ENCODE measurements around the gene SMIM8. TPM values are rescaled to one million over a fixed set of nuclear protein-coding genes. Genes with fewer than 3 reads are reported as not detected.

Gene SMIM8
- total RNA-seq, 4 donors from 2014 or later: 2.8 to 17.7 (median 6.9) TPM

- H3K4me3 ChIP-seq: peak overlapping the region in 1 of 4 donors; percentile 27
- in situ Hi-C loops (cut with MboI; ENCODE audit: low sequenced_read_pairs in 4 of 4): no loop called here
- peak; percentile 63 to 71 for ATAC-seq
These were observed 17.8 kb downstream of the SMIM8 start for GRCh38 chr6:87340230-87340629.

GRCh38 chr6:87341158-87341557, 18.8 kb downstream of the SMIM8 start:
- Histone ChIP-seq H3K4me3 (no peak overlapping the region), H3K36me3 (peaks cover 0 to 4% of the 10 kb centered on the region in 2 donors), H3K27ac (no peak overlapping the region), H3K27me3 (no peaks in the 10 kb centered on the region), H3K4me1 (peaks cover 0 to 6% of the 10 kb centered on the region in 2 donors), H3K9me3 (no peaks in the 10 kb centered on the region)
- no peak for DNase-seq
- in situ Hi-C loops (cut with MboI; ENCODE audit: low sequenced_read_pairs in 4 of 4): no loop called here
- TF ChIP-seq POLR2A (IDR thresholded peaks at IDR 0.05): no peak
- TF ChIP-seq CTCF (IDR thresholded peaks at IDR 0.05 in 4 of 5, conservative IDR thresholded peaks at IDR 0.05 in 1 of 5): no peak
- no peak for ATAC-seq
- intact Hi-C loops (cut with DNase I; ENCODE audit: low total_unique reads): no loop called here

More at GRCh38 chr6:87340230-87340629, 17.8 kb downstream of the SMIM8 start:
- TF ChIP-seq POLR2A (IDR thresholded peaks at IDR 0.05) (no peak), CTCF (IDR thresholded peaks at IDR 0.05 in 4 of 5, conservative IDR thresholded peaks at IDR 0.05 in 1 of 5) (no peak)
- Histone ChIP-seq H3K9me3 (no peaks in the 10 kb centered on the region), H3K27ac (peak overlapping the region in 2 of 4 donors; percentile 18 to 39), H3K36me3 (peaks cover 0 to 2% of the 10 kb centered on the region in 2 donors), H3K27me3 (no peaks in the 10 kb centered on the region), H3K4me1 (peaks cover 0 to 6% of the 10 kb centered on the region in 2 donors)
- no peak for DNase-seq
- intact Hi-C loops (cut with DNase I; ENCODE audit: low total_unique reads): no loop called here

GRCh38 chr6:87341899-87342298, 19.5 kb downstream of the SMIM8 start:
- ATAC-seq: no peak
- in situ Hi-C loops (cut with MboI; ENCODE audit: low sequenced_read_pairs in 4 of 4) (no loop called here), intact Hi-C loops (cut with DNase I; ENCODE audit: low total_unique reads) (no loop called here)
- Histone ChIP-seq H3K36me3 (peaks cover 0 to 4% of the 10 kb centered on the region in 2 donors), H3K4me3 (no peak overlapping the region), H3K4me1 (peaks cover 0 to 6% of the 10 kb centered on the region in 2 donors), H3K27ac (no peak overlapping the region), H3K9me3 (no peaks in the 10 kb centered on the region), H3K27me3 (no peaks in the 10 kb centered on the region)
- DNase-seq: no peak
- TF ChIP-seq CTCF (IDR thresholded peaks at IDR 0.05 in 4 of 5, conservative IDR thresholded peaks at IDR 0.05 in 1 of 5): no peak
- no peak for TF ChIP-seq POLR2A (IDR thresholded peaks at IDR 0.05)

GRCh38 chr6:87342829-87343228, 20.4 kb downstream of the SMIM8 start:
- Histone ChIP-seq H3K4me1 (peaks cover 0 to 6% of the 10 kb centered on the region in 2 donors), H3K27me3 (no peaks in the 10 kb centered on the region), H3K9me3 (no peaks in the 10 kb centered on the region), H3K36me3 (peaks cover 0 to 4% of the 10 kb centered on the region in 2 donors), H3K4me3 (no peak overlapping the region), H3K27ac (no peak overlapping the region)
- intact Hi-C loops (cut with DNase I; ENCODE audit: low total_unique reads) (no loop called here), in situ Hi-C loops (cut with MboI; ENCODE audit: low sequenced_read_pairs in 4 of 4) (no loop called here)
- DNase-seq: no peak
- TF ChIP-seq POLR2A (IDR thresholded peaks at IDR 0.05) (no peak), CTCF (IDR thresholded peaks at IDR 0.05 in 4 of 5, conservative IDR thresholded peaks at IDR 0.05 in 1 of 5) (no peak)
- ATAC-seq: no peak

- Histone ChIP-seq H3K36me3 (peaks cover 0 to 4% of the 10 kb centered on the region in 2 donors), H3K4me1 (peaks cover 0 to 4% of the 10 kb centered on the region in 2 donors), H3K4me3 (no peak within 1 kb of the TSS), H3K27ac (no peak within 1 kb of the TSS), H3K27me3 (no peaks in the 10 kb centered on the region), H3K9me3 (no peaks in the 10 kb centered on the region)
- DNase-seq (no peak), ATAC-seq (no peak)
- no peak for TF ChIP-seq POLR2A (IDR thresholded peaks at IDR 0.05)
- TF ChIP-seq CTCF (IDR thresholded peaks at IDR 0.05 in 4 of 5, conservative IDR thresholded peaks at IDR 0.05 in 1 of 5): no peak
- in situ Hi-C loops (cut with MboI; ENCODE audit: low sequenced_read_pairs in 4 of 4) (no loop called here), intact Hi-C loops (cut with DNase I; ENCODE audit: low total_unique reads) (no loop called here)
These were observed 22.3 kb downstream of the SMIM8 start, which contains the start of gene C6orf163 for GRCh38 chr6:87344731-87345130. C6orf163 (plus strand) TSS chr6:87344813; CDS start chr6:87345100, 287 bp downstream.

All from gastrocnemius medialis (tissue), 4 donors.